ENCODE results near the gene CYP27C1.
"Not testable (repeated sequence)": the region's sequence is repeated elsewhere in the genome, so short reads cannot be mapped to it uniquely, and the experiment has no call there.

Gene CYP27C1

GRCh38 chr2:127220102-127220767 is at the start of gene CYP27C1:
Gene CYP27C1 (minus strand): TSS chr2:127220299. CDS start chr2:127220270, 29 bp downstream.
- no peak for DNase-seq

GRCh38 chr2:127261804-127262406 is 41.8 kb upstream of the CYP27C1 start:
- no peak for DNase-seq

- DNase-seq, result no peak
Measured at GRCh38 chr2:127259355-127259754, 39.3 kb upstream of the CYP27C1 start.

- no peak for DNase-seq
Measured at GRCh38 chr2:127256866-127257265, 36.8 kb upstream of the CYP27C1 start.

GRCh38 chr2:127256381-127256780 is 36.3 kb upstream of the CYP27C1 start:
- no peak for DNase-seq

GRCh38 chr2:127255721-127256120 is 35.6 kb upstream of the CYP27C1 start:
- DNase-seq, result no peak

- DNase-seq, result no peak
Measured at GRCh38 chr2:127255146-127255545, 35.0 kb upstream of the CYP27C1 start.

- DNase-seq, result no peak
Measured at GRCh38 chr2:127254386-127254981, 34.4 kb upstream of the CYP27C1 start.

GRCh38 chr2:127241184-127241583 is 21.1 kb upstream of the CYP27C1 start:
- DNase-seq, result not testable (repeated sequence)

GRCh38 chr2:127239395-127239794 is 19.3 kb upstream of the CYP27C1 start:
- DNase-seq, result no peak

- DNase-seq, result not testable (repeated sequence)
Measured at GRCh38 chr2:127237768-127238167, 17.7 kb upstream of the CYP27C1 start.

- DNase-seq, result no peak
Measured at GRCh38 chr2:127235082-127235702, 15.1 kb upstream of the CYP27C1 start.

- DNase-seq, result no peak
Measured at GRCh38 chr2:127233710-127234109, 13.6 kb upstream of the CYP27C1 start.

GRCh38 chr2:127231130-127231865 is 11.2 kb upstream of the CYP27C1 start:
- no peak for DNase-seq

GRCh38 chr2:127229555-127229954 is 9.5 kb upstream of the CYP27C1 start:
- no peak for DNase-seq

- DNase-seq, result no peak
Measured at GRCh38 chr2:127228102-127228501, 8.0 kb upstream of the CYP27C1 start.

GRCh38 chr2:127227264-127227660 is 7.2 kb upstream of the CYP27C1 start:
- DNase-seq, result not testable (repeated sequence)

GRCh38 chr2:127226520-127227263 is 6.6 kb upstream of the CYP27C1 start:
- DNase-seq, result no peak

GRCh38 chr2:127226132-127226519 is 6.0 kb upstream of the CYP27C1 start:
- no peak for DNase-seq

GRCh38 chr2:127225186-127225960 is 5.3 kb upstream of the CYP27C1 start:
- no peak for DNase-seq

- DNase-seq, result not testable (repeated sequence)
Measured at GRCh38 chr2:127224135-127224534, 4.0 kb upstream of the CYP27C1 start.
